Natural killer cell (primary cell): Measurements from ENCODE around the gene PCBP1. TPM values are rescaled to one million over a fixed set of nuclear protein-coding genes. Genes with fewer than 3 reads are reported as not detected.
"Not testable (repeated sequence)": the region's sequence is repeated elsewhere in the genome, so short reads cannot be mapped to it uniquely, and the experiment has no call there.

Experiments used
- ATAC-seq, 3 donors: fragments of 150-1000 bp in 2 of 3; fragments of 200-7000 bp in 1 of 3; cut with Tn5 transposase; 1 replicate in 1 of 3; 2 replicates in 2 of 3; pipeline ENCODE4 v1.10.0; 2021; ENCODE audit warnings: mild to moderate bottlenecking in 2 of 3, moderate library complexity in 2 of 3
- DNase-seq, 2 donors: peaks; one replicate each; pipeline versions ENCODE4 v3.0.0 to v3.0.0-alpha.2; 2013 to 2021; ENCODE audit warnings: mixed read lengths in 1 of 2
- H3K27ac ChIP-seq: one replicate; pipeline ENCODE4 v1.5.1; 2013; ENCODE audit warnings: mild to moderate bottlenecking, low read length
- H3K27me3 ChIP-seq: one replicate; pipeline ENCODE4 v1.6.1; 2013; ENCODE audit warnings: low read length; ENCODE audit not compliant: control insufficient read depth, insufficient read depth
- H3K36me3 ChIP-seq: one replicate; pipeline ENCODE4 v1.6.1; 2013; ENCODE audit warnings: low read length; ENCODE audit not compliant: control insufficient read depth, insufficient read depth
- H3K4me1 ChIP-seq: one replicate; pipeline ENCODE4 v1.6.1; 2013; ENCODE audit warnings: low read length; ENCODE audit not compliant: control insufficient read depth, insufficient read depth
- H3K4me3 ChIP-seq: one replicate; pipeline ENCODE4 v1.5.1; 2013; ENCODE audit warnings: low read length
- H3K9me3 ChIP-seq: one replicate; pipeline ENCODE4 v1.6.1; 2013; ENCODE audit warnings: low read length; ENCODE audit not compliant: control insufficient read depth, insufficient read depth
- H3K27ac Mint-ChIP-seq, 2 donors: one replicate each; pipeline ENCODE4 v1.8.0; 2022; ENCODE audit warnings: mild to moderate bottlenecking in 2 of 2, mixed read lengths in 2 of 2, moderate library complexity in 1 of 2
- H3K27me3 Mint-ChIP-seq, 2 donors: one replicate each; pipeline ENCODE4 v1.8.0; 2022; ENCODE audit warnings: low read depth in 2 of 2, mixed read lengths in 2 of 2
- H3K36me3 Mint-ChIP-seq: one replicate; pipeline ENCODE4 v1.8.0; 2022; ENCODE audit warnings: mixed read lengths
- H3K4me1 Mint-ChIP-seq, 2 donors: one replicate each; pipeline ENCODE4 v1.8.0; 2022; ENCODE audit warnings: mixed read lengths in 2 of 2
- H3K4me3 Mint-ChIP-seq: one replicate; pipeline ENCODE4 v1.8.0; 2022; ENCODE audit warnings: mild to moderate bottlenecking, moderate library complexity, mixed read lengths
- H3K9me3 Mint-ChIP-seq, 2 donors: one replicate each; pipeline ENCODE4 v1.8.0; 2022; ENCODE audit warnings: mixed read lengths in 2 of 2
- CTCF ChIP-seq: fragments of 200-600 bp; IDR thresholded peaks from one replicate; pipeline ENCODE4 v1.8.0; 2022; ENCODE audit warnings: antibody characterized with exemption
- WGBS: methylation state at CpG from one replicate; pipeline ENCODE4 v1.1.7; 2013; ENCODE audit warnings: missing lambda C conversion rate; ENCODE audit not compliant: insufficient coverage; 5-methylcytosine and 5-hydroxymethylcytosine counted together
- intact Hi-C: fragments of 100-400 bp; cut with micrococcal nuclease; formaldehyde crosslinking; loops from one replicate; pipeline ENCODE4 v1.14.2; 2022
- total RNA-seq, 4 donors: library from RNA; stranded (reverse); fragments of 120-200 nt in 1 of 4; gene quantifications; one replicate each; pipeline versions ENCODE4 v1.2.3 to v1.2.4, GENCODE V29; 2013 to 2022

PCBP1 gene
- total RNA-seq, 3 donors from 2014 or later (not counting 1 experiment from before 2014, with no cell fraction given), result 329 to 358 (median 352) TPM

GRCh38 chr2:70124983-70125480 lies 37.8 kb downstream of the PCBP1 start:
- WGBS, result under 1% methylated on average over 36 of the region's 36 CpGs

GRCh38 chr2:70125498-70125898 lies 38.2 kb downstream of the PCBP1 start:
- no peak for DNase-seq
- H3K27me3 Mint-ChIP-seq, result no peaks in the 10 kb centered on the region
- 59% methylated on average over 11 of the region's 13 CpGs for WGBS

More at GRCh38 chr2:70124983-70125480, 37.8 kb downstream of the PCBP1 start:
- Mint-ChIP-seq H3K27me3 (no peaks in the 10 kb centered on the region), H3K36me3 (no peaks in the 10 kb centered on the region), H3K4me1 (peaks cover 71 to 78% of the 10 kb centered on the region in 2 donors), H3K27ac (peak overlapping the region; percentile 96 to 98), H3K4me3 (peak overlapping the region; percentile 94), H3K9me3 (no peaks in the 10 kb centered on the region)
- H3K4me3 ChIP-seq, result peak overlapping the region; percentile 62
- intact Hi-C loops, result loop anchor here (1.0 kb wide), 2 partner anchors 7 to 16 kb away; no protein-coding TSS in a partner anchor
- peak; percentile 63 to 72 (median 70) for ATAC-seq
- peak; percentile 68 to 81 for DNase-seq
- H3K4me1 ChIP-seq, result peaks cover 63% of the 10 kb centered on the region
- H3K36me3 ChIP-seq, result no peaks in the 10 kb centered on the region
- peak overlapping the region; percentile 100 for H3K27ac ChIP-seq
- no peaks in the 10 kb centered on the region for H3K9me3 ChIP-seq
- TF ChIP-seq CTCF, result no peak
- H3K27me3 ChIP-seq, result no peaks in the 10 kb centered on the region

GRCh38 chr2:70126413-70126812 lies 39.1 kb downstream of the PCBP1 start:
- H3K4me3 Mint-ChIP-seq, result peak overlapping the region; percentile 94
- H3K27me3 Mint-ChIP-seq, result no peaks in the 10 kb centered on the region
- DNase-seq, result no peak
- no peaks in the 10 kb centered on the region for H3K36me3 Mint-ChIP-seq
- no peak for TF ChIP-seq CTCF
- no peaks in the 10 kb centered on the region for H3K9me3 Mint-ChIP-seq
- H3K4me1 ChIP-seq, result peaks cover 71% of the 10 kb centered on the region
- no peaks in the 10 kb centered on the region for H3K27me3 ChIP-seq
- H3K4me3 ChIP-seq, result no peak overlapping the region
- H3K27ac Mint-ChIP-seq, result peak overlapping the region; percentile 96 to 98
- ATAC-seq, result no peak
- no peaks in the 10 kb centered on the region for H3K36me3 ChIP-seq
- H3K9me3 ChIP-seq, result no peaks in the 10 kb centered on the region
- H3K4me1 Mint-ChIP-seq, result peaks cover 69 to 79% of the 10 kb centered on the region in 2 donors
- peak overlapping the region; percentile 11 for H3K27ac ChIP-seq
- 100% methylated on average over 2 of the region's 2 CpGs for WGBS
- intact Hi-C loops, result no loop called here

More at GRCh38 chr2:70125498-70125898, 38.2 kb downstream of the PCBP1 start:
- intact Hi-C loops, result no loop called here
- no peak for TF ChIP-seq CTCF
- no peaks in the 10 kb centered on the region for H3K36me3 Mint-ChIP-seq
- peaks cover 71 to 83% of the 10 kb centered on the region in 2 donors for H3K4me1 Mint-ChIP-seq
- peak overlapping the region; percentile 94 for H3K4me3 Mint-ChIP-seq
- Histone ChIP-seq H3K27me3 (no peaks in the 10 kb centered on the region), H3K9me3 (no peaks in the 10 kb centered on the region), H3K36me3 (no peaks in the 10 kb centered on the region), H3K27ac (peak overlapping the region; percentile 100), H3K4me3 (peak overlapping the region; percentile 62), H3K4me1 (peaks cover 66% of the 10 kb centered on the region)
- H3K27ac Mint-ChIP-seq, result peak overlapping the region; percentile 96 to 98
- no peaks in the 10 kb centered on the region for H3K9me3 Mint-ChIP-seq
- ATAC-seq, result no peak

GRCh38 chr2:70128005-70128404 lies 40.7 kb downstream of the PCBP1 start:
- Histone ChIP-seq H3K27me3 (no peaks in the 10 kb centered on the region), H3K4me3 (no peak overlapping the region), H3K4me1 (peaks cover 72% of the 10 kb centered on the region), H3K36me3 (no peaks in the 10 kb centered on the region), H3K9me3 (no peaks in the 10 kb centered on the region), H3K27ac (no peak overlapping the region)
- ATAC-seq, result no peak
- Mint-ChIP-seq H3K4me1 (peaks cover 69 to 77% of the 10 kb centered on the region in 2 donors), H3K9me3 (no peaks in the 10 kb centered on the region), H3K36me3 (no peaks in the 10 kb centered on the region), H3K27ac (peak overlapping the region in 1 of 2 donors; percentile 98), H3K4me3 (no peak overlapping the region), H3K27me3 (no peaks in the 10 kb centered on the region)
- intact Hi-C loops, result no loop called here
- TF ChIP-seq CTCF, result no peak
- 6% methylated on average over 1 of the region's 1 CpG for WGBS
- DNase-seq, result no peak

- ATAC-seq, result peak; percentile 39 to 57 (median 55)
- WGBS, result 70% methylated on average over 16 of the region's 17 CpGs
- not testable (repeated sequence) for H3K9me3 ChIP-seq, H3K9me3 Mint-ChIP-seq, H3K27me3 Mint-ChIP-seq, H3K36me3 Mint-ChIP-seq, H3K36me3 ChIP-seq, H3K27me3 ChIP-seq
- Mint-ChIP-seq H3K4me1 (peaks cover 64 to 74% of the 10 kb centered on the region in 2 donors), H3K4me3 (peak overlapping the region; percentile 75), H3K27ac (peak overlapping the region; percentile 93 to 98)
- peak overlapping the region; percentile 34 for H3K4me3 ChIP-seq
- peak in 1 of 2 donors; percentile 65 for DNase-seq
- intact Hi-C loops, result loop anchor here (1.0 to 2.0 kb wide), 2 partner anchors 7 to 45 kb away; partner anchors contain the start of gene PCBP1
- H3K4me1 ChIP-seq, result peaks cover 76% of the 10 kb centered on the region
- peak overlapping the region; percentile 94 for H3K27ac ChIP-seq
Measured at GRCh38 chr2:70131344-70132143, 44.3 kb downstream of the PCBP1 start.
